ENCODE results near the gene FAHD2A. TPM values are rescaled to one million over a fixed set of nuclear protein-coding genes. Genes with fewer than 3 reads are reported as not detected.

Gene FAHD2A
- total and polyA plus RNA-seq, 8 donors = 11.7 to 40.7 (median 24.7) TPM

DNA sequence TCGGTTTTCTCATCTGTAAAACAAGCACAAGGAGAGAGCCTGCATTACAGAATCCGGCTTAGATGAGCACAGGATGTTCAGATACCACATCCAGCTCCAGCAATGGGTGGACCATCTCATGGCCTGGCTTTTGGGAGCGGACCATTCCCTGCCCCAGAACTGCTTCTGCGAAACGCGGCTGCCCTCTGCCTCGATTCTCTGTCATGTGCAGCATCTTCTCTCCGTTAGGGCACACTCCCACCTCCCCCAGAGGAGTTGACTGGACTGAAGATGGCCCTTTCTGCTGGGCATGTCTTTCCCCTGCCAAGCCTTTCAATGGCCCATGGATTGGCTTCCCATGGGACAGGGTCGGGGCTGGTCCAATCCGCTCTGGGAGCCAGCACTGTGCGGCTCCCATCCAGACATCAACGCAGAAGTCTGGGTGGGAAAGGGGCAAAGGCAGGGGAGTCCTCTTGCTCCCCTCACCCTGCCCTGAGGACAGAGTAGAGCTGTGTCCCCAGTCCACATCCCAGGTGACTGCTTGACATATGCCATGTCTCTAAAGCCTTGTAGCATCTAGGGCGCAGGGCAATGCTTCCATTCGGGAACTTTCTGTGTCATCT lies 14.3 kb upstream of the FAHD2A start:
- no peak overlapping the region for H3K27ac ChIP-seq
- peaks cover 11 to 33% (median 23%) of the 10 kb centered on the region in 4 donors for H3K4me1 ChIP-seq
- TF ChIP-seq, protein P1, sequence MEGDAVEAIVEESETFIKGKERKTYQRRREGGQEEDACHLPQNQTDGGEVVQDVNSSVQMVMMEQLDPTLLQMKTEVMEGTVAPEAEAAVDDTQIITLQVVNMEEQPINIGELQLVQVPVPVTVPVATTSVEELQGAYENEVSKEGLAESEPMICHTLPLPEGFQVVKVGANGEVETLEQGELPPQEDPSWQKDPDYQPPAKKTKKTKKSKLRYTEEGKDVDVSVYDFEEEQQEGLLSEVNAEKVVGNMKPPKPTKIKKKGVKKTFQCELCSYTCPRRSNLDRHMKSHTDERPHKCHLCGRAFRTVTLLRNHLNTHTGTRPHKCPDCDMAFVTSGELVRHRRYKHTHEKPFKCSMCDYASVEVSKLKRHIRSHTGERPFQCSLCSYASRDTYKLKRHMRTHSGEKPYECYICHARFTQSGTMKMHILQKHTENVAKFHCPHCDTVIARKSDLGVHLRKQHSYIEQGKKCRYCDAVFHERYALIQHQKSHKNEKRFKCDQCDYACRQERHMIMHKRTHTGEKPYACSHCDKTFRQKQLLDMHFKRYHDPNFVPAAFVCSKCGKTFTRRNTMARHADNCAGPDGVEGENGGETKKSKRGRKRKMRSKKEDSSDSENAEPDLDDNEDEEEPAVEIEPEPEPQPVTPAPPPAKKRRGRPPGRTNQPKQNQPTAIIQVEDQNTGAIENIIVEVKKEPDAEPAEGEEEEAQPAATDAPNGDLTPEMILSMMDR (IDR thresholded peaks at IDR 0.05) = no peak
- TF ChIP-seq POLR2A (IDR thresholded peaks at IDR 0.05) = no peak
- TF ChIP-seq POLR2AphosphoS5 (IDR thresholded peaks at IDR 0.05) = no peak
- TF ChIP-seq EP300 (IDR thresholded peaks at IDR 0.05) = no peak
- H3K27me3 ChIP-seq = peaks cover 0 to 11% (median 3%) of the 10 kb centered on the region in 3 donors
- no peak for DNase-seq
- no peaks in the 10 kb centered on the region for H3K36me3 ChIP-seq
- H3K9me3 ChIP-seq = no peaks in the 10 kb centered on the region
- intact Hi-C loops (cut with DNase I; ENCODE audit: low total_unique reads) = no loop called here
- no peak overlapping the region for H3K4me3 ChIP-seq
- WGBS, 5 donors = 77 to 90% (median 88%) methylated on average over 11 to 14 of the region's 14 CpGs

- Histone ChIP-seq H3K36me3 (no peaks in the 10 kb centered on the region), H3K4me1 (peaks cover 11 to 33% (median 23%) of the 10 kb centered on the region in 4 donors), H3K27me3 (peaks cover 0 to 11% (median 3%) of the 10 kb centered on the region in 3 donors), H3K27ac (no peak overlapping the region), H3K4me3 (no peak overlapping the region), H3K9me3 (no peaks in the 10 kb centered on the region)
- 40 to 48% (median 42%) methylated on average over 14 to 15 of the region's 15 CpGs for WGBS, 5 donors
- intact Hi-C loops (cut with DNase I; ENCODE audit: low total_unique reads) = no loop called here
- DNase-seq = no peak
- TF ChIP-seq POLR2AphosphoS5 (IDR thresholded peaks at IDR 0.05) (no peak), EP300 (IDR thresholded peaks at IDR 0.05) (no peak), POLR2A (IDR thresholded peaks at IDR 0.05) (no peak)
- TF ChIP-seq, protein P1 (IDR thresholded peaks at IDR 0.05) = no peak
Observed at GRCh38 chr2:95388856-95389244, 13.7 kb upstream of the FAHD2A start.

DNA sequence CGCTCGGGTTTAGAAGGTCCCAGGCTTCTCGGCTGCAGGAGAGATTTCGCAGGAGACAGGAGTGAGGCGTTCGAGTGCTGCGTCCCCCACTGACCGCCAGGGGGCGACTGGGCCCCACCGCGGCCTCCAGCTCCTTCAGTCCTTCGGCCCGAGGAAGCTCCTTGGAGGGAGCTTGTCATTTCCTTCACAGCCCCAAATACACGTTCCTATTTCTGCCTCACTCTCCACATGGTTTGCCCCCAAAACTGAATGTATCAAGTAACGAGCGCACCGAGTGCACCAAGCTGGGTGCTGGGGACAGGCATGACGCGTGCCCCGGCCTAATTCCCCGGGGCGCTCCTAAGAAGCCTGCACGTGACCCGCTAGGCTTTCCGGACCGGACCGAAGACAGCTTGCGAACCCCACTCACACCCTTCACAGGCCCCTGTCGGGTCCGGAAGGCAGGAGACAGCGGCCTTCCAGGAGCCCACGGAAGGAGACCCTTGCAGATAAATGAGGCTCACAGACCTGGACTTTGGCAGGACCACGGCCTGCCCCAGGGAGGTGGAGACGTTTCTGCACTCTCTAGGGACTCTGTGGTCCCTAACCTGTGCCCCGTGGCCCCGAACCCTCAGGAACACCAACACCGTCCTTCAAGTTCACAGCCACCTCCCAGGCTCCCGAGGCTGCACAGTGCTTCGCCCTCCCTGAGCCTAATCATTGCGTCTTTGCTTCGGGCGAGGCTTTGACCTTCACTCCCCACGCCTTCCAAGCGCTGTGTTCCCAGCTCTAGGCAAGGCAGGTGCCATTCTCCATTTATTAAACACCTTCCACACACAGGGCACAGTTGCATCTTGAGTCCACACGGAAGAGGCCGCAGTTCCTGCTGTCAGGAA lies 13.0 kb upstream of the FAHD2A start:
- H3K9me3 ChIP-seq = no peaks in the 10 kb centered on the region
- H3K27ac ChIP-seq = no peak overlapping the region
- H3K36me3 ChIP-seq = no peaks in the 10 kb centered on the region
- H3K4me3 ChIP-seq = no peak overlapping the region
- WGBS, 5 donors = 56 to 70% (median 58%) methylated on average over 36 to 46 of the region's 46 CpGs
- TF ChIP-seq, protein P1 (IDR thresholded peaks at IDR 0.05) = peak in 5 of 7 experiments; percentile 67 to 89 (median 79)
- TF ChIP-seq POLR2AphosphoS5 (IDR thresholded peaks at IDR 0.05) (no peak), EP300 (IDR thresholded peaks at IDR 0.05) (no peak)
- peak; percentile 67 to 82 for DNase-seq
- peaks cover 8 to 29% (median 20%) of the 10 kb centered on the region in 4 donors for H3K4me1 ChIP-seq
- H3K27me3 ChIP-seq = peaks cover 0 to 11% (median 3%) of the 10 kb centered on the region in 3 donors
- intact Hi-C loops (cut with DNase I; ENCODE audit: low total_unique reads) = no loop called here

DNA sequence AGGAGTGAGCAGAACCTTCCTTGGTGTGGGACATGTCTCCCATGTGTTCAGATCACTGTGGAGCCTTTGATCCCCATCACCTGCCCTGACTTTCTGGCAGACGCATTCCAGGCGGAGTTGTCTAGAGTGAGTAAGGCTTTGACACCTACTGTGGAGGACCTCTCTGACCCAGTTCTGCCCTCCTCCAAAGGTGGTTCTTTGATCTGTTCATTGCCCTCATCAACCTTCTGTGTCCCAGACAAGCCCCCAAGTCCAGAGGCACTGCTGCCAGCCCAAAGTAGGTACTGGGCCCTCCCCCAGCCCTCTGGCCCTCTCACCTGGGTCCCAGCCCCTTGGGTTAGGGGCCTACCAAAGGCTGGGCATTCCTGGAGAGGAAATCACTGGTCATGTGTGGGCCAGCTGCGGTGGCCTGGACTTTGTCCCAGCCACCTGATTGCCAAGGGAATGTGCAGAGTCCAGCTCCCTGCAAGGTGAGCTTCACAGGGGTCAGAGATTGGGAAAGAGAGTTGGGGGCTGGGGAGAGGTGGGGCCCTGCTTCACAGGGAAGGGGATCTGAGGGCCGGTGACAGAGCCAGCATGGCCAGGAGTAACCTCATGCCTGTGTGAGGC lies 12.1 kb upstream of the FAHD2A start:
- no peak overlapping the region for H3K4me3 ChIP-seq
- peaks cover 0 to 11% (median 0%) of the 10 kb centered on the region in 3 donors for H3K27me3 ChIP-seq
- WGBS, 5 donors = 65 to 76% (median 72%) methylated on average over 3 to 4 of the region's 4 CpGs
- intact Hi-C loops (cut with DNase I; ENCODE audit: low total_unique reads) = no loop called here
- TF ChIP-seq POLR2AphosphoS5 (IDR thresholded peaks at IDR 0.05) = no peak
- TF ChIP-seq, protein P1 (IDR thresholded peaks at IDR 0.05) = no peak
- no peak for TF ChIP-seq EP300 (IDR thresholded peaks at IDR 0.05)
- TF ChIP-seq POLR2A (IDR thresholded peaks at IDR 0.05) = no peak
- H3K9me3 ChIP-seq = no peaks in the 10 kb centered on the region
- H3K27ac ChIP-seq = no peak overlapping the region
- no peaks in the 10 kb centered on the region for H3K36me3 ChIP-seq
- peak; percentile 33 to 47 for DNase-seq
- H3K4me1 ChIP-seq = peaks cover 5 to 24% (median 14%) of the 10 kb centered on the region in 4 donors
